Measurements from ENCODE around the gene TJP1. TPM values are rescaled to one million over a fixed set of nuclear protein-coding genes. Genes with fewer than 3 reads are reported as not detected.

TJP1 gene
- total and polyA plus RNA-seq, 2 of the 8 experiments (the other 6 are each of a cell fraction or from before 2014, with no cell fraction given): 46.3 to 138 TPM

DNA sequence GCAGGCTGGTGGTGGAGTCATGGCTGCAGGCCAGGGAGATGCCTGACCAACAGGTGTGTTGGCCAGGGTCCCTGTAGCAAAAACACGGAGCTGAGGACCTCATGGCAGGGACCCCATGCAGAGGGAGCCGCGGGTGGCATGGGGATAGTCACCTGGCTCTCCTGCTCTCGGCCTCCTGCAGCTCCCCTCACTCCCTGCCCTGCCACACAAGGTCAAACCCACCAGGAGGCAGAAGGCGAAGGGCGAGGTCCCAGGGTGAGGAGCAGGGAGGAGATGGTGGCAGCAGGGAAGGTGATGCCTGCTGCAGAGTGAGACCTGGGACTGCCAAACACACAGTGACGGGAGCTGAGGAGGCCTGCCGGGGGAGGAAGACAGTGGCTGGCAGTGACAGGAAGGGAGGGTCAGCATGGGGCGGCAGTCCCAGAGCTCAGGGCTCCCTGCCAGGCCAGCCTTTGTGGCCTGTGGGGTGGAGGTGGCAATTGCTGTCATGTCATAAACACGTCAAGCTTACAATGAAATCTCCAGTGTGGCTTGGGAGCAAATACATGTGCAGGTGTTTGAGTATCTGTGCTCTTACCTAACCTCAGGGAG, 144.3 kb downstream of the TJP1 start:
- Histone ChIP-seq H2BK120ac (replicated peaks; ENCODE audit: low read depth, low read length) (no peak overlapping the region), H4K8ac (ENCODE audit: extremely low read depth, insufficient read depth, low read length) (0 out of 2 replicates have a peak overlapping the region, but pooled peaks have one; percentile 9), H3K14ac (ENCODE audit: insufficient read length) (no peak overlapping the region), H3K4ac (replicated peaks; ENCODE audit: insufficient read length, low read depth, low read length) (peak overlapping the region; percentile 36), H4K91ac (replicated peaks; ENCODE audit: insufficient read length, low read length) (peak overlapping the region; percentile 52), H3K9me3 (ENCODE audit: insufficient read depth in 2 of 2, low read depth in 1 of 2, low read length in 1 of 2) (peaks cover 0 to 3% of the 10 kb centered on the region in 2 experiments; a peak in 1 of 4 replicates), H3K79me1 (ENCODE audit: low read depth, low read length) (no peaks in the 10 kb centered on the region), H3K56ac (replicated peaks; ENCODE audit: insufficient read length, low read depth, low read length) (no peak overlapping the region), H2BK5ac (ENCODE audit: low read depth, low read length) (0 out of 2 replicates have a peak overlapping the region, but pooled peaks have one; percentile 44), H3K9ac (replicated peaks in 1 of 4; ENCODE audit: extremely low read depth in 1 of 4, low read depth in 3 of 4, low read length in 3 of 4) (no peak overlapping the region), H3K18ac (ENCODE audit: extremely low read depth, low read length) (peak overlapping the region; percentile 0; the same call in 1 of the 2 replicates), H2BK12ac (ENCODE audit: low read depth, low read length) (no peak overlapping the region), H3K27ac (ENCODE audit: low read depth, low read length) (no peak overlapping the region), H2BK15ac (ENCODE audit: low read length) (peak overlapping the region; percentile 40; the same call in 1 of the 2 replicates), H3K4me2 (ENCODE audit: insufficient read depth in 1 of 2, low read depth in 2 of 2, low read length in 2 of 2) (no peak overlapping the region), H2AFZ (ENCODE audit: low read length) (no peak overlapping the region), H3K79me2 (ENCODE audit: control insufficient read depth in 1 of 2, insufficient read depth in 2 of 2, low read length in 2 of 2) (no peaks in the 10 kb centered on the region), H3K27me3 (replicated peaks in 1 of 4; ENCODE audit: control insufficient read depth in 3 of 4, extremely low read depth in 1 of 4, insufficient read depth in 3 of 4, low read length in 3 of 4) (no peaks in the 10 kb centered on the region), H3K4me3 (ENCODE audit: extremely low read depth in 1 of 4, insufficient read depth in 2 of 4, low read depth in 3 of 4, low read length in 4 of 4) (no peak overlapping the region), H2AK5ac (ENCODE audit: low read depth, low read length) (peak overlapping the region; percentile 16; the same call in 1 of the 2 replicates), H4K20me1 (replicated peaks in 1 of 2; ENCODE audit: control insufficient read depth in 1 of 2, insufficient read depth in 2 of 2, low read length in 2 of 2) (no peaks in the 10 kb centered on the region), H3K23ac (ENCODE audit: insufficient read length) (no peak overlapping the region), H3K4me1 (replicated peaks in 1 of 4; ENCODE audit: control insufficient read depth in 3 of 4, insufficient read depth in 4 of 4, low read length in 3 of 4) (peaks cover 0 to 8% (median 0%) of the 10 kb centered on the region in 4 experiments; a peak in 4 of 7 replicates), H3K36me3 (ENCODE audit: control insufficient read depth in 2 of 4, insufficient read depth in 4 of 4, low read length in 3 of 4) (no peaks in the 10 kb centered on the region), H3K23me2 (ENCODE audit: low read depth, low read length) (peaks cover 8% of the 10 kb centered on the region; the same call in 1 of the 2 replicates), H4K5ac (ENCODE audit: insufficient read length, low read depth, low read length) (no peak overlapping the region), H2BK20ac (ENCODE audit: low read length) (peak overlapping the region; percentile 80; the same call in 1 of the 2 replicates)
- no peak for FAIRE-seq
- POLR2A ChIA-PET (ENCODE audit: partially characterized antibody): interaction anchor here (0.6 kb wide), 1 partner anchor 395 kb away, joined by 3 read pairs; no protein-coding TSS in a partner anchor
- TF ChIP-seq RFX5 (IDR thresholded peaks at IDR 0.05; ENCODE audit: borderline replicate concordance, low read depth, low read length): no peak
- no peak for TF ChIP-seq TEAD4 (IDR thresholded peaks at IDR 0.05; ENCODE audit: low read depth, low read length)
- TF ChIP-seq TCF12 (IDR thresholded peaks at IDR 0.05; ENCODE audit: low read depth, low read length): no peak
- DNase-seq (ENCODE audit: low read depth in 1 of 2, low spot score in 2 of 2): no peak
- CTCF ChIA-PET (ENCODE audit: partially characterized antibody): interaction anchor here (0.6 to 2.7 kb wide), 8 partner anchors 9 to 248 kb away, joined by 3 to 15 read pairs (median 5); no protein-coding TSS in a partner anchor
- 84% methylated on average over 10 of the region's 10 CpGs; no CpG with 5 or more reads in 1 of the 2 experiments for WGBS, 2 experiments (ENCODE audit: extremely low coverage in 1 of 2, insufficient coverage in 1 of 2, insufficient read length in 1 of 2, insufficient replicate concordance in 2 of 2, low coverage in 1 of 2, low lambda C conversion rate in 2 of 2, missing lambda C conversion rate in 1 of 2)
